Measurements from ENCODE around the gene FZR1.

DNA sequence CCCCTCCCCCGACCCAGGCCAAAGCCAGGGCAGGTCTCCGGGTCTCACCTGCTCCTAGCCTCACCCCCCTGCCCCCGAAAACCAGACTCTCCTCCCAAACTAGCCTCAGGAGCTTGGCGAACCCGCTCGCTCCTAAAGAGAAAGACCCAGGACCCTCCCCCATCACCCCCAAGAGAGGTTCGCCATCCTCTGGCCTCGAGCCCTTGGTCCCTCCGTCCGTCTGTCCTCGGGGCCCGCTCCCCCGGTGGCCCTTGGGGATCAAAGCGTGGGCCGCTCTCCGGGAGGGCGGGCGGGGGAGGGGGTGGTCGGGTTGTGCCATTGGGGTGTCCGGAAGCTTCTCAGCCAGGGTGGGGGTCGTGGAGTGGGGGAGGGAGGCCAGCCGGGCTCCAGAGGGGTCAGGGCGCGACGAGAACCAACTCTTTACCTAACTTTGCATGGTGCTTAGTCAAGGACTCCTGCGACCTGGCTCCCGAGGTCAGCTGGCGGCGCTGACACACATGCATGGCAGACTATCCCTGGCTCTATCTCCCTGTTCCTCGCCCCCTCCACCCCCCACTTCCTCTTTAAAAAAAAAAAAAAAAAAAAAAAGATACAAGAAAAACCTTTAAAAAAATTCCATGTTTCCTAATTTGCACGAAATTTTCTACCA is 41.4 kb upstream of the FZR1 start:
- TF ChIP-seq CTCF (IDR thresholded peaks at IDR 0.05) (no peak), POLR2AphosphoS5 (IDR thresholded peaks at IDR 0.05) (no peak), POLR2A (IDR thresholded peaks at IDR 0.05) (no peak), EP300 (IDR thresholded peaks at IDR 0.05) (no peak)
